ENCODE results near the gene GRK5. TPM values are rescaled to one million over a fixed set of nuclear protein-coding genes. Genes with fewer than 3 reads are reported as not detected.
A peak's percentile ranks its signal among the peaks of the same experiment; 100 is the strongest.

The GRK5 gene
- total RNA-seq, 1 donor from 2014 or later = 68.7 TPM

DNA sequence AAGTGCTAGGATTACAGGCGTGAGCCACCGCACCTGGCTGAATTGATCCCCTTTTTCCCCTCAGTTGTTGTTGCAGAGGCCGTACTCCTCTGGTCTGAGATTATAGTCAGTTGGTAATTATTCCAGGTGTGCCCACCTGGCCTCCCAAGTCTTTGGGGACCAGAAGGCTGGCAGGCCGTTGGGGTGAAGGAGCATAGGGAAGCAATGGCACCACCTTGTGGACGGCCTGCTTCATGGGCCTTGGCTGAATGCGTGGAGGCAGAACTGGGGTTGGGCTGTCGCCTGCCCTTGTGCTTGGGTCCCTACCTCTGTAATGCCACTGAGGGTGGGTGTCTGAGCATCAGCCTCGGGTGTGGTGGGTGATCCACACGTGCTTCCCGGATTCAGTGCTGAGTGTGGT lies 209.5 kb downstream of the GRK5 start:
- intact Hi-C loops (cut with DNase I) = no loop called here
- TF ChIP-seq, protein P1, sequence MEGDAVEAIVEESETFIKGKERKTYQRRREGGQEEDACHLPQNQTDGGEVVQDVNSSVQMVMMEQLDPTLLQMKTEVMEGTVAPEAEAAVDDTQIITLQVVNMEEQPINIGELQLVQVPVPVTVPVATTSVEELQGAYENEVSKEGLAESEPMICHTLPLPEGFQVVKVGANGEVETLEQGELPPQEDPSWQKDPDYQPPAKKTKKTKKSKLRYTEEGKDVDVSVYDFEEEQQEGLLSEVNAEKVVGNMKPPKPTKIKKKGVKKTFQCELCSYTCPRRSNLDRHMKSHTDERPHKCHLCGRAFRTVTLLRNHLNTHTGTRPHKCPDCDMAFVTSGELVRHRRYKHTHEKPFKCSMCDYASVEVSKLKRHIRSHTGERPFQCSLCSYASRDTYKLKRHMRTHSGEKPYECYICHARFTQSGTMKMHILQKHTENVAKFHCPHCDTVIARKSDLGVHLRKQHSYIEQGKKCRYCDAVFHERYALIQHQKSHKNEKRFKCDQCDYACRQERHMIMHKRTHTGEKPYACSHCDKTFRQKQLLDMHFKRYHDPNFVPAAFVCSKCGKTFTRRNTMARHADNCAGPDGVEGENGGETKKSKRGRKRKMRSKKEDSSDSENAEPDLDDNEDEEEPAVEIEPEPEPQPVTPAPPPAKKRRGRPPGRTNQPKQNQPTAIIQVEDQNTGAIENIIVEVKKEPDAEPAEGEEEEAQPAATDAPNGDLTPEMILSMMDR (IDR thresholded peaks at IDR 0.05) = peak; percentile 76
- Histone ChIP-seq H3K36me3 (no peaks in the 10 kb centered on the region), H3K4me3 (no peak overlapping the region), H3K9me3 (no peaks in the 10 kb centered on the region), H3K27ac (no peak overlapping the region), H3K4me1 (peaks cover 39% of the 10 kb centered on the region), H3K27me3 (ENCODE audit: low read depth) (no peaks in the 10 kb centered on the region)
- DNase-seq (peak; percentile 81), ATAC-seq (peak; percentile 30 to 47)

DNA sequence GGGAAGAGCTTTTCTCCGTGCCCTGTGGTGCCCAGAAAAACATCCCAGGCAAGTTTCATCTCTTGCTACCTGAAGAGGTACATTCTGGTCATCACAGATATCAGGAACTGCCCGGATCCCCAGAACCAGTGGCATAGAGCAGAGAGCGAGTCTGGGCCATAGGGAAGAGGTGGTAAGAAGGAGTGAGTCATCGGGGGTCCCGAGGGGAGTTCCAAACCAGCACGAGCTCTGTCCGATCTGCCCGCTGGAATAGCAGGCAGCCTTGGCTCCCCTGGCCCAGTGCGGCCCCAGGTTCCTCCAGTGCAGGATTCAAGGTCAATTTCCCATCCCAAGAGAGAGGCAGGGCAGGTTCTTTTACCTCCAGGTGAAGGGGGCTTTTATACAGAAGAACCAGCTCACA lies 210.5 kb downstream of the GRK5 start:
- H3K4me1 ChIP-seq = peaks cover 34% of the 10 kb centered on the region
- no peaks in the 10 kb centered on the region for H3K27me3 ChIP-seq (ENCODE audit: low read depth)
- TF ChIP-seq, protein P1 (IDR thresholded peaks at IDR 0.05) = no peak
- no peaks in the 10 kb centered on the region for H3K9me3 ChIP-seq
- H3K27ac ChIP-seq = no peak overlapping the region
- no peaks in the 10 kb centered on the region for H3K36me3 ChIP-seq
- ATAC-seq (no peak), DNase-seq (no peak)
- intact Hi-C loops (cut with DNase I) = no loop called here
- no peak overlapping the region for H3K4me3 ChIP-seq

DNA sequence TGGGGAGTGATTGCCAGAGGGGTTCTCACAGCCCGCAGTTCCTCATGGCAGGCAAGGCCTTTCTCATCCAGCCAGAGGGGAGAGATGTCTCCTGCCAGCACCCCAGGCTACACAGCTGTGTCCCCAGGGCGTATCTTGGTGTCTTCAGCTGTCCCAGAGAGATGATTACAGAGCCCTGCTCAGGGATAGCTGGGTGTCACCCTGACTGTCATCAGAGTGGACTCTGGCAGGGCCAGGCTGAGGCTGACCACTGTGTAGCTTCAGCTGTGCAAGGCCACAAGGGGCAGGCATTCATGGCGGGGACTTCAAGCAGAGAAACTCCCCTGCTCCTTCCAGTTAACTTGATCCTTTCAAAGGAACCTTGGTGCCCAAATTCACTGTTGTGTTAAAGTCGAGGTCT lies 211.0 kb downstream of the GRK5 start:
- peaks cover 29% of the 10 kb centered on the region for H3K4me1 ChIP-seq
- no peaks in the 10 kb centered on the region for H3K36me3 ChIP-seq
- H3K9me3 ChIP-seq = no peaks in the 10 kb centered on the region
- DNase-seq = no peak
- H3K27me3 ChIP-seq (ENCODE audit: low read depth) = no peaks in the 10 kb centered on the region
- ATAC-seq = no peak
- TF ChIP-seq, protein P1 (IDR thresholded peaks at IDR 0.05) = no peak
- no peak overlapping the region for H3K27ac ChIP-seq
- no peak overlapping the region for H3K4me3 ChIP-seq
- intact Hi-C loops (cut with DNase I) = no loop called here

DNA sequence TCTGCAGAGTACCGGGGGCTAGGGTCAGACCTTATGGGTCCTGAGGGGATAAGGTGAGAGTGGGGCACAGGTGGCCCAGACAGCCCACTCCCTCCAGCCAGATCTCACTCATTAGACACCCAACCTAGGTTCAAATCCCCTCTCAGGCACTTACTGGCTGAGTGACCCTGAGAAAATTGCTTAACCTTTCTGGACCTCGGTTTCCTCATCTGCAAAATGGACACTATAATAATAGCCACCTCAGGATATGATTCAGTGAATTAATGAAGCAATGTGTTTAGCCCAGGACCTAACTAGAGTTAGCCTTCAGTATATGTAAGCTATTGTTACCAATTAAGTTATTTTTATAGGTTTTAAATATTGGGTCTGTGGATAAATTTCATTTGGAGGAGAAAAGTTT lies 212.6 kb downstream of the GRK5 start:
- Histone ChIP-seq H3K9me3 (no peaks in the 10 kb centered on the region), H3K4me1 (peaks cover 21% of the 10 kb centered on the region), H3K36me3 (peaks cover 11% of the 10 kb centered on the region), H3K27me3 (ENCODE audit: low read depth) (no peaks in the 10 kb centered on the region), H3K4me3 (no peak overlapping the region), H3K27ac (no peak overlapping the region)
- TF ChIP-seq, protein P1 (IDR thresholded peaks at IDR 0.05) = no peak
- no peak for ATAC-seq
- DNase-seq = no peak
- intact Hi-C loops (cut with DNase I) = no loop called here

DNA sequence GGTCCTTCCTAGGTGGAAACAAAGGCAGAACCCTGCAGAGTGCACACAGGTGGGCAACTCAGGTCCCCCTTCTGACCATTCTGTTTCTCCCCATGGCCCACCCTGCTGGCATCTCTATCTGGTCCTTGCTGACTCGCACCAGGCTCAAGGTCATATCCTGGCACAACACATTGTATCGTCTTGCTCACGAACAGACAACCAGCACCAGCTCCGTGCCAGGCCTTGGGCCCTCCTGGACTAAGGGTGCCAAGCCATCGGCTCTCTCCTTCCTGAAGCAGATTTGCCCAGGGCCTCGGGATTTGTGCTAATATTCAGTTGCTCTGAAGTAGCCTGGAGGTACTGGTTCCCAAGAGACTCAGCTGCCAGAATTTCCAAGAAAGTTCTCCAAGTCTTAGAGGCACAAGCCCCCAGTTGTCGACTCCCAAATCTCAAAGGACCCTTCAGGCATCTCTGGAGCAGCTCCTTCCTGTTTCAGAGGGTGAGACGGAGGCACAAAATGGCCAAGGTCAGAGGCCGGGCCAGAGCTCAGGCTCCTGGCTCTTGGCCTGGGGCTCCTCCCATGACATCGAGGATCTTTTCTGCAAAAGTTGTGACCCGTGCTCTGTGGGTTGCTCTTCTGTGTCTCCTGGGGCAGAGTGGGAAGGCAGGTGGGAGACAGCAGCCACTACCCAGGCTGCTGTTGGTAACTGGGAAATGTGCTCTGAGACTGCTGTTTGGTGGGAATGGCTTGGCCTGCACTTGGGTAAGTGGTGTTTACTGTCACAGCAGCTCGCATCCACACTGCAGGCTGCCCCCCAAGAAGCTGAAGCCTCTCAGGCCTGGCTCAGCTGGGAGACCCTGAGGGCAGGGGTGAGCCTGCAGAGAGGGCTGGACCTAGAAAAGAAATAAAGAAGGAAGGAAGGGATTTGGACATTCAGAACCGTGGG lies 213.8 kb downstream of the GRK5 start:
- H3K9me3 ChIP-seq = no peaks in the 10 kb centered on the region
- ATAC-seq = no peak
- peak overlapping the region; percentile 18 for H3K27ac ChIP-seq

More for the DNA sequence above, 213.8 kb downstream of the GRK5 start:
- intact Hi-C loops (cut with DNase I) = no loop called here
- no peak for DNase-seq
- peaks cover 12% of the 10 kb centered on the region for H3K4me1 ChIP-seq
- no peak overlapping the region for H3K4me3 ChIP-seq
- H3K27me3 ChIP-seq (ENCODE audit: low read depth) = no peaks in the 10 kb centered on the region
- H3K36me3 ChIP-seq = peaks cover 24% of the 10 kb centered on the region
- TF ChIP-seq, protein P1 (IDR thresholded peaks at IDR 0.05) = no peak
